GM12892 (cell line): ENCODE data around the gene MPV17L2.

Source experiments
- DNase-seq: peaks from one replicate; pipeline ENCODE4 v3.0.0; 2011; ENCODE audit not compliant: insufficient read length
- FAIRE-seq: peaks from 2 replicates; lab custom pipeline; 2011; peaks lifted over from hg19 to GRCh38; lab: Jason Lieb, UNC
- POLR2A ChIP-seq: IDR thresholded peaks from 2 replicates; pipeline ENCODE4 v1.6.1; 2011; ENCODE audit warnings: low read depth, low read length, control low read depth
- POLR2AphosphoS5 ChIP-seq: IDR thresholded peaks from 2 replicates; pipeline ENCODE4 v1.6.1; 2011; ENCODE audit warnings: low read depth, low read length, control low read depth
- TAF1 ChIP-seq: IDR thresholded peaks from 2 replicates; pipeline ENCODE4 v1.6.1; 2011; ENCODE audit warnings: low read depth, mild to moderate bottlenecking, control low read depth, low read length, borderline replicate concordance

The MPV17L2 gene

DNA sequence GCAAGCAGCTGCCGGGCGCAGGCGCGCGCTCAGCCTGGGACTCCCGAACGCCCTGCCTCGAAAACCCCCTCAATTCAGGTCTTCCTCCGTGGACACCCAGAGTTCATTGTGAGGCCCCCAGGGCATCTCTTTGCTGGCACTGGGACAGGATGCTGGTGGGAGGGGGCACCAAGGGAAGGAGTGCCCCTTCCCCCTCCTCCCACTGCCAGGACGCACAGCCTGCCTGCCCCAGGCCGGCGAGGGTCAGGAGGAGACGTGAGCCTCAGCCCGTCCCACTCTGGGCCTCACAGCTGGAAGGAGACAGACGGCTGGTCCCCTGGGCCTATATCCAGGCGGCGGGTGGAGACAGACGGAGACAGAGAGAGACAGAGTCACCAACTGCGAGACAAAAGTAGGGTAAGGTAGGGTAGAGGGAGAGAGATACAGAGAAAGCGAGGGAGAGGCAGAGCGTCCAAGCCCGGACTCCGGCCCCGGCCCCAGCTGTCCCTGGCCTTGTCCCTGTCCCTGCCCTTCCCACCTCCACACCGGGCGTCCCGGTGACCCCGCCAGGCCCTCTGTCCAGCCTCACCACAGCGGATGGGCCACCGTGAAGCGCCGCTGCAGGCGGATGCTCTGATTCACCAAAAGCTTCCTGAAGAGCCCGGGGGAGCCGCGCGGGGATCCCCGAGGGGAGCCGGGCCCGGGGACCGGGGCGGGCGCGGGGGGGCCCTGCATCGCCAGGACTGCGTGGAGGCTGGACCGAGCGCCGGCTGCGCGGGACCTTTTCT, 32.9 kb downstream of the MPV17L2 start, which contains the start of gene PDE4C:
Gene PDE4C (minus strand): TSS at position 737 of the 767 bp plus-strand sequence. CDS start 23 bp downstream, at position 714.
- FAIRE-seq, result peak; percentile 68
- no peak for DNase-seq

DNA sequence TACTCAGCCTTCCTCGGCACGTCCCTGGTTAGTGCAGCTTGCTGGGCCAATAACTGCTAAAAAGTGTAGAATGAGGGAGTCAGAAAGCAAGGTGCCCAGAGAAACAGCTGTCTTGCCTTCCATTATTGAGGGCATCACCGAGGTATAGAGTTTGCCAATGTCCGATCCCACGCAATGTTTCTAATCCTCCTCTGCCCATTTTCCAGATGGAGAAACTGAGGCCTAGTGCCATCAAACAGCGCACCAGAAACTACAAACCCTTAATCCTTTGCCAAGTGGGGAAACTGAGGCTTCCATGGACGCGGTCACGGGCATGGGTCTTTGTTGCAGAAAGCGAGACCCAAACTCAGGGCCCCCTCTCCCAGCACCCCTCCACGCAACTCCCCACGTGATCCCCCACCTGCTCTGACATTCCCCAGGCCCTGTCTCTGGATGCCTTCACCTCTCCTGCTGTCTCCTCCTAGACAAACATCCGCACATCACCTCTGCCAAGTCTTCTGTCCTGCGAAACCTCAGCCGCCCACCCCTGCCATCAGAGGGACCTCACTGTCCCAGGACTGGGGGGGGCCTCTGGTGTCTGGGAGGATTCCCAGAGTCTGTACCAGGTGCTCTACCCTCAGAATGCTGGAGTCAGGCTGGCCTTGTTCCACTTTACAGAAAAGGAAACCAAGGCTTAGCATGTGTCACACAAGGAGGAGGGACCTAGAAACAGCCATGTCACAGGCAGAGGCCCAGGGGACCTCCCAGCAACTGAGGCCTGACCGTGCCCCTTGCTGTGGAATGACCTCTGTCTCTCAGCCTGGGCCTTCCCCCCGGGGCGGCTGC, 34.1 kb downstream of the MPV17L2 start:
- FAIRE-seq, result peak; percentile 70
- TF ChIP-seq TAF1 (no peak), POLR2A (no peak), POLR2AphosphoS5 (no peak)
- DNase-seq, result no peak

More for the DNA sequence above, 32.9 kb downstream of the MPV17L2 start, which contains the start of gene PDE4C:
- TF ChIP-seq TAF1, result no peak
- TF ChIP-seq POLR2AphosphoS5, result no peak
- no peak for TF ChIP-seq POLR2A

DNA sequence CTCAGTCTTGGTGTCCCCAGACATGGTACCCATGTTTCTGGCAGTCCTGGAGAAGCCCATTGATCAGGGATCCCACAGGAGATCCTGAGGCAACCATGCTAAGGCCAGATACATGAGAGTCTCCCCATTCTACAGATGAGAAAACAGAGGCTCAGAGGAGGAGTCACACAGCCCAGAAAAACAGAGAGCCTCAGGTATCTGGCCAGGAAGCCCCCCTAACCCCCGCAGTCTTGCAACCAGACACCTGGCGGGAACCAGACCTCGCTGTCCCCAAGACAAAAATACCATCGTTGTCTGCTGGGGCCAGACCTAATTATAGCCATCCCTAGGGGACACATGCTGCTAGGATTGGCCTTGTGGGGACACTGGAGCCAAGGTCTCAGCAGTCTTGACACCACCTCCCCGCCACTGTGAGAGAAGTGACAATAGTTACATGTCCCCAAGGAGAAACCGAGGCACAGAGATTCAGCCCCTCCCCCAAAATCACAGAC, 34.8 kb downstream of the MPV17L2 start:
- TF ChIP-seq POLR2A, result no peak
- TF ChIP-seq POLR2AphosphoS5, result no peak
- TF ChIP-seq TAF1, result no peak
- peak; percentile 40 for FAIRE-seq

DNA sequence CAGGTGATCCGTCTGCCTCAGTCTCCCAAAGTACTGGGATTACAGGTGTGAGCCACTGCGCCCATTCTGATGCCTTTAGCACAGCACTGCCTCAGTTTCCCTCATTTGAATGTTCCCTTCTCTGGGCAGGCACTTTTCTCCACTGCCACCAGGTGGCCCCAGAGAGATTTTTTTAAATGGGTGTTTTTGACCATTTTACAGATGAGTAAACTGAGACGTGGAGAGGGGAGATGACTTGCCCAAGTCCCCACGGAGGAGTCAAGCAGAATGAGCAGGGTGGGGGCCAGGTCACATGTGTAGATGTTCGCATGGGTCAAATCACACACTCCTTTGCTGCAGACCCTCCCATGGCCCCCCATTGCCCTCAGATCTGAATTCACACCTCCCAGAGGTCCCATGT, 36.5 kb downstream of the MPV17L2 start:
- DNase-seq (no peak), FAIRE-seq (no peak)
- no peak for TF ChIP-seq TAF1
- TF ChIP-seq POLR2AphosphoS5, result no peak
- TF ChIP-seq POLR2A, result no peak

More for the DNA sequence above, 34.8 kb downstream of the MPV17L2 start:
- DNase-seq, result no peak

DNA sequence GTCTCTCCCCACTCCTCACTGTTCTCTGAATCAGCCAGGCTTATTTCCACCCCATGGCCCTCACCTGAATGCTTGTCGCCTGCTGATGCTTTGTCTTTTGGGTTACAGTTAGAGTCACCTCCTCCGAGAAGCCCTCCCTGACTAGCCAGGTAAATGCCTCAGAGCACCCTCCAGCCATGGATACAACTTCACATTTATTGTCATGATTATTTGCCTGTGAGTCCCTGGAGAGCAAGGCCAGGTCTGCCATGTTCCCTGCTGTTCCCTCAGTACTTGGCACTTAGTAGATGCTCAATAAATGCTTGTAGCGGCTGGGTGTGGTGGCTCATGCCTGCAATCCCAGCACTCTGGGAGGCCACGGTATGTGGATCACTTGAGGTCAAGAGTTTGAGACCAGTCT, 36.9 kb downstream of the MPV17L2 start:
- TF ChIP-seq POLR2AphosphoS5, result no peak
- no peak for TF ChIP-seq TAF1
- TF ChIP-seq POLR2A, result no peak
- FAIRE-seq, result no peak
- no peak for DNase-seq

DNA sequence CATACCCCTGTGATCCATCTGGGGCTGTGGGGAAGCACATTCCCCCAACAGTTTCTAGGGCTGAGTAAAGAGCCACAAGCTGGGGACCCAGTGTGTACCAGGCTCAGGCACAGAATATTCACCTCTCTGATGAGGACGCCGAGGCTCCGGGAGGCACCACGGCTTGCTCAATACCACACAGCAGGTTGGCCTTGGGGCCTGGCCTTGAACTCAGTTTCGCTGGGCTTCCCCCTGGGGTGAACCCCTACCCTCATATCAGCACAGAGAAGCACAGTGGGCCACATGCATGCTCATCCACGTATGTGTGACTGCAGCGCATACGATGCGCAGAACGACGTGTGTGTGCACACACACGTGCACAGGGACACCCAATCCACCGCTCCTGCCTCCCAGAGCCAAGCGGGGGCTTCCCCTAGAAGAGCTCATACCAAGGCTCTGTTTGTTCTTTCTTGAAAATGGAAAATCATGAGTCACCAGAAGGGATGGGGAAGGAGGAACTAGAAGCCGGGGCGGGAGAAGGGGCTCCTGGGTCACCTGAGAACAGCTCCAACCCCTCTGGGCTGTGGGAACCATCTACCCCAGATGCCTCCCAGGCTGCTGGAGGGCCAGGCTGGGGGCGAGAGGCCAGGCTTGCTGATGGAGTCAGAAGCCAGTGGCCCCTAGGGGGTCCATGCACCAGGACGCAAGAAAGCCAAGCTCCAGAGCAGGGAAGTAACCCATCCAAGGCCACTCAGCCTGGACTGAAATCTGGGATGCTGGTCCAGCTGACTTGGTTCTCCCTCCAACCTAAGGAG, 38.1 kb downstream of the MPV17L2 start:
- FAIRE-seq (no peak), DNase-seq (no peak)
- TF ChIP-seq POLR2AphosphoS5, result no peak
- no peak for TF ChIP-seq TAF1

DNA sequence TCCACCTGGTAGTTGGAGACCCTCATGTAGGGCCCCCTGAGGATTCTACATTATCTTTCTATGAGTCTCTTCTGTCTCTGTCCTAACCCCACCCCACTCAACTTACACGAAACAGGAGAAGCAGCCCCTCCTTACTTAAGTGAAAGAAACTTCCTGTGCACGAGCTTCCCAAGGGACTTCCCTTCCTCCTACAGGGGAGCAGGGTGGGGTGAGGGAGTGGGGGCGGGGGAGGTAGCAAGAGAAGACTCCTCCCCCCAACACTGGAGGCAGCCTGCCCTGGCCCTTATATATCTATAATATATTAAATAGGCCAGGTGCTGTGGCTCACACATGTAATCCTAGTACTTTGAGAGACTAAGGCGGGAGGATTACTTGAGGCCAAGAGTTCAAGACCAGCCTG, 38.8 kb downstream of the MPV17L2 start:
- FAIRE-seq, result no peak
- TF ChIP-seq POLR2AphosphoS5 (no peak), TAF1 (no peak), POLR2A (no peak)
- no peak for DNase-seq

DNA sequence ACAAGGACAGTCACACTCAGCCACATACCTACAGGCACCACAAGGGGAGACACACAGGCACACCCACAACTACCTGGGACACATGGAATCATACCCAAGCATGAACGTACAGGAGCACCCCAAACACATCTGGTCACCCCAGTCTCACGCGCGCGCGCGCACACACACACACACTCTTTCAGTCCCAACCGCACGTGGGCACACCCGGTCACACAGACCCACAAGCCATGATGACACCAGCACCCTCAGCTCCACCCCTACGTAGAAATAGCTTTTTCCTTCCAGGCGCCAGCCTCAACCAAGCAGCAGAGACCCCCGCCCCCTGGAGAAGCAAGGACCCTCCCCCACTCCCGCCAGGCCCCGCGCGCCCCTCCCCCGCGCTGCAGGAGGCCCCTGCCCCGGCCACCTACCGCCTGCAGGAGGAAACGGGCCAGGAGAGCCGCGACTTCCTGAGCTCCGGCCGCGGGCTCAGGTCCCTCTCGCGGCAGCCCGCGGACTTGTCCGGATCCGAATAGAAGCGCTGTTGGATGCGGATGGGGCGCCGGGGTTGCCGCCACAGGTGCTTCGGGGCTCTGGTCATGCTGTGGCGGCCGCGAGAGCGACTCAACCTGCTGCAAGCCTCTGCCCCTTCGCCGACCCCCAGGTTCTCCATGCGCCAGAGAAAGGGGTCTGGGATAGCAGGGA, 39.7 kb downstream of the MPV17L2 start:
- TF ChIP-seq POLR2AphosphoS5 (no peak), TAF1 (no peak), POLR2A (no peak)
- FAIRE-seq, result no peak
- DNase-seq, result no peak

DNA sequence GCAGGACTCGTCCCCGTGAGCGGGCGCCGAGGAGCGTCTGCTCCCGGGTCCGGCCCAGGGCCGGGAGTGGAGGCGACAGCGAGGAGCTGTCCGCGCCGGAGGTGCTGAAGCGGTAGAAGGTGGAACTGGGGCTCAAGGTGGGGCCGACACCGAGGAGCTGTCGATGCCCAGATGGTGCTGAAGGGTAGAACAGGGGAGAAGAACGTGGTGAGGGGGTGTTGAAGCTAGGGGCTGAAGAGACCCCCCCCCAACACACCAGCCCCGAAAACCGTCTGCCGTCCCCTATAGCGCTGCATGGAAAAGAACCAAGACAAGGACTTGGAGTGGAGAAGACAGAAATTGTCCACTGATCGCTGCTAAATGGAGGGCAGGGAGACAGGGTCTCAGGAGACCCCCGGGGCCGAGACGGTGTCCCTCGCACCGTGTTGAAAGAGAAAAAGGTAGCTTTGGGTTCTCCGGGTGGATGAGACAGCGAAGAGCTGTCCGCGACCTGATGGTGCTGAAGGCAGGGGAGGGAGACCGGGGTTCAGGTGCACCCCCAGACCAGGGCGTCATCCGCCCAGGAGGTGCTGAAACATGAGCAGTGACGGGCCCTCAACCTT, 40.3 kb downstream of the MPV17L2 start:
- FAIRE-seq, result no peak
- peak; percentile 69 for DNase-seq
- TF ChIP-seq POLR2A (no peak), POLR2AphosphoS5 (no peak), TAF1 (no peak)

DNA sequence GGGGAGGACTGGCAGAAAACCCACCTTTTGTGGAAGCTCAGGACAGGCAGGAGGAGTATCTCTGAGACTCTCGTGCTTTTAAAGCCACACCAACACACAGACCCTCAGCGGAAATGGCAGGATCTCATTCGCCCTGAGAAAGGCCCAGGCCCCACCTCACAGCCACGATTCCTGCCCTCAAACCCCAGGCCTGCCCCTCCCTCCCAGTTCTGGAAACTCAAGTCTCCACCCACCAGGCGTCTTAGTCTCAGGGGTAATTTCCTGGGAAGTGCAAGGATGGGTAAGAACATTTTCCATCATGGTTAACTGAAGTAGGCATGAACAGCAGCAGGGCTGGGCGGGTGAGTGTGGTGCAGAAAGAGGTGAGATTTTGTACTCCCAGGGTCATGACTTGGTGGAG, 41.2 kb downstream of the MPV17L2 start:
- FAIRE-seq (no peak), DNase-seq (no peak)
- no peak for TF ChIP-seq TAF1
- TF ChIP-seq POLR2AphosphoS5, result no peak
- TF ChIP-seq POLR2A, result no peak
